ENCODE data around the gene EXOC6B. TPM values are rescaled to one million over a fixed set of nuclear protein-coding genes. Genes with fewer than 3 reads are reported as not detected.
A peak's percentile ranks its signal among the peaks of the same experiment; 100 is the strongest.
"Not testable (repeated sequence)": the region's sequence is repeated elsewhere in the genome, so short reads cannot be mapped to it uniquely, and the experiment has no call there.

Gene EXOC6B
- total RNA-seq, 1 donor = 40.2 TPM

DNA sequence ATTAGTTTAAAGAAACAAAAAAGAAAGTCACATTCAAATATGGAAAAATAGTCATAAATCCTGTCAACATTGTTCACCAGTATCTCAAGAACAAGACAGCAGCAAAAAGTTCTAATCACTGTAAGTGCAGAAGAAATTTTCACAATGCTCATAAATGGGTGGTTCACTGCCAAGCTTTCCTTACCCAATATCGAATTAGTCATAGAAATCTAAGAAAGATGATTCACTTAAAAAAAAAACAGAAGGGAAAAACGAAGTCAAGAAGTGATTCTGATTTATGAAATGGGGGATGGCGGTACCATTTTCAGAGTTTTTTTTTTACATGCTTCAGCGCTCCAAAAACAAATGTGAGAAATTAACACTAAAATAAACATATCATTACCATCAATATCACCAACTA is 156.7 kb downstream of the EXOC6B start:
- DNase-seq (ENCODE audit: low read depth) = peak; percentile 64
- no peak overlapping the region for H3K4me3 ChIP-seq (ENCODE audit: low read depth, low read length)
- TF ChIP-seq, protein P1, sequence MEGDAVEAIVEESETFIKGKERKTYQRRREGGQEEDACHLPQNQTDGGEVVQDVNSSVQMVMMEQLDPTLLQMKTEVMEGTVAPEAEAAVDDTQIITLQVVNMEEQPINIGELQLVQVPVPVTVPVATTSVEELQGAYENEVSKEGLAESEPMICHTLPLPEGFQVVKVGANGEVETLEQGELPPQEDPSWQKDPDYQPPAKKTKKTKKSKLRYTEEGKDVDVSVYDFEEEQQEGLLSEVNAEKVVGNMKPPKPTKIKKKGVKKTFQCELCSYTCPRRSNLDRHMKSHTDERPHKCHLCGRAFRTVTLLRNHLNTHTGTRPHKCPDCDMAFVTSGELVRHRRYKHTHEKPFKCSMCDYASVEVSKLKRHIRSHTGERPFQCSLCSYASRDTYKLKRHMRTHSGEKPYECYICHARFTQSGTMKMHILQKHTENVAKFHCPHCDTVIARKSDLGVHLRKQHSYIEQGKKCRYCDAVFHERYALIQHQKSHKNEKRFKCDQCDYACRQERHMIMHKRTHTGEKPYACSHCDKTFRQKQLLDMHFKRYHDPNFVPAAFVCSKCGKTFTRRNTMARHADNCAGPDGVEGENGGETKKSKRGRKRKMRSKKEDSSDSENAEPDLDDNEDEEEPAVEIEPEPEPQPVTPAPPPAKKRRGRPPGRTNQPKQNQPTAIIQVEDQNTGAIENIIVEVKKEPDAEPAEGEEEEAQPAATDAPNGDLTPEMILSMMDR (IDR thresholded peaks at IDR 0.05; ENCODE audit: insufficient read depth, low read depth, low read length) = no peak

DNA sequence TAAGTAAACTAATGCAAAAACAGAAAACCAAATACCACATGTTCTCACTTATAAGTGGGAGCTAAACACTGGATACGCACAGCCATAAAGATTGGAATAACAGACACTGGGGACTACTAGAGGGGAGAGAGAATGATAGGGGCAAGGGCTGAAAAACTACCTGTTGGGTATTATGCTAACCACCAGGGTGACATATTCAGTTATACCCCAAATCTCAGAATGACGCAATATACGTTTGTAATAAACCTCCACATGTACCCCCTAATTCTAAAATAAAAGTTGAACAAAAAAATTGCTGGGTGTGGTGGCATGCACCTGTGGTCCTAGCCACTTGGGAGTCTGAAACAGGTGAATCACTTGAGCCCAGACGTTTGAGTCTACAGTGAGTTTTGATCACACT is 157.2 kb downstream of the EXOC6B start:
- no peak overlapping the region for H3K4me3 ChIP-seq (ENCODE audit: low read depth, low read length)
- TF ChIP-seq, protein P1 (IDR thresholded peaks at IDR 0.05; ENCODE audit: insufficient read depth, low read depth, low read length) = no peak
- no peak for DNase-seq (ENCODE audit: low read depth)

DNA sequence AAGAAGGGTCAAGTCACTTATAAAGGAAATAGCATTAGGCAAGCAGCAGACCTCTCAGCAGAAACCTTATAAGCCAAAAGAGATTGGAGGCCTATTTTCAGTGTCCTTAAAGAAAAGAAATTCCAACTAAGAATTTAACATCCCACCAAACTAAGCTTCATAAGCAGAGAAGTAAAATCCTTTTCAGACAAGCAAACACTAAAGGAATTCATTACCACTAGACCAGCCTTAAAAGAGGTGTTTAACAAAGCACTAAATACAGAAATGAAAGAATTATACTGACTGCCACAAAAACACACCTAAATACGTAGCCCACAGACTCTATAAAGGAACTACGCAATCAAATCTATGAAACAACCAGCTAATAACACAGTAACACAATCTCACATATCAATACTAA is 160.4 kb downstream of the EXOC6B start:
- no peak overlapping the region for H3K4me3 ChIP-seq (ENCODE audit: low read depth, low read length)
- TF ChIP-seq, protein P1 (IDR thresholded peaks at IDR 0.05; ENCODE audit: insufficient read depth, low read depth, low read length) = no peak
- DNase-seq (ENCODE audit: low read depth) = no peak

DNA sequence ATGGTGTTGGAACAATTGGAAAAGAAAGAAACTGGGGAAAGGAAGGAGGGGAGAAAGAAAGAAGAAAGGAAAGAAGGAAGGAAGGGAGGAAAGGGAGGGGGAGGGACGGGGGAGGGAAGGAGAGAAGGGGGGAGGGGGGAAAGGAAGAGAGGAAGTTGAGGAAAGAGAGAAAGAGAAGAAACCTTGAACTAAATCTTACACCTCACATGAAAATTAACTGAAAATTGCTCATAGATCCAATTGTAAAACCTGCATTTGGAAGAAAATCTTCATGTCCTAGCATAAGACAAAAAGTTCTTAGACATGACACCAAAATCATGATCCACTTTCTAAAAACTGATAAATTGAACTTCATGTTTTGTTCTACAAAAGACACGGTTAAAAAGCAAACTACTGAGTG is 163.8 kb downstream of the EXOC6B start:
- no peak overlapping the region for H3K4me3 ChIP-seq (ENCODE audit: low read depth, low read length)
- TF ChIP-seq, protein P1 (IDR thresholded peaks at IDR 0.05; ENCODE audit: insufficient read depth, low read depth, low read length) = no peak

DNA sequence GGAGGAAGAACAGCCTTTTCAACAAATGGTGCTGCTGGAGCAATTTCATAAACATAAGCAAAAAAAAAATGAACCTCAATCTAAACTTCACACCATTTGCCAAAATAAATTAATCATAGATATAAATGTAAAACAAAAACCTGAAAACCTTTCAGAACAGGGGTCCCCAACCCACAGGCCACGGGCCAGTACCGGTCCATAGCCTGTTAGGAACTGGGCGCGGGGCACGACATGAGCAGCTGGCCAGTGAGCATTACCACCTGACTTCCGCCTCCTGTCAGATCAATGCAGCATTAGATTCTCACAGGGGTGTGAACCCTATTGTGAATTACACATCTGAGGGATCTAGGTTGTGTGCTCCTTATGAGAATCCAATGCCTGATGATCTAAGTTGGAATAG is 176.0 kb downstream of the EXOC6B start:
- TF ChIP-seq, protein P1 (IDR thresholded peaks at IDR 0.05; ENCODE audit: insufficient read depth, low read depth, low read length) = no peak
- H3K4me3 ChIP-seq (ENCODE audit: low read depth, low read length) = no peak overlapping the region
- DNase-seq (ENCODE audit: low read depth) = no peak

More for the DNA sequence above, 163.8 kb downstream of the EXOC6B start:
- no peak for DNase-seq (ENCODE audit: low read depth)

DNA sequence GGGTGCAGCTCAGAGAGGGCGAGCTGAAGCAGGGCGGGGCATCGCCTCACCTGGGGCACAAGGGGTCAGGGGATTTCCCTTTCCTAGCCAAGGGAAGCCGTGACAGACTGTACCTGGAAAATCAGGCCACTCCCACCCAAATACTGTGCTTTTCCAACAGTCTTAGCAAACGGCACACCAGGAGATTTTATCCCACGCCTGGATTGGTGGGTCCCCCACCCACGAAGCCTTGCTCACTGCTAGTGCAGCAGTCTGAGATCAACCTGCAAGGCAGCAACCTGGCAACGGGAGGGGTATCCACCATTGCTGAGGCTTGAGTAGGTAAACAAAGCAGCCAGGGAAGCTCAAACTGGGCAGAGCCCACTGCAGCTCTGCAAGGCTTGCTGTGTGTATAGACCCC is 184.6 kb downstream of the EXOC6B start:
- not testable (repeated sequence) for H3K4me3 ChIP-seq (ENCODE audit: low read depth, low read length); DNase-seq (ENCODE audit: low read depth)

DNA sequence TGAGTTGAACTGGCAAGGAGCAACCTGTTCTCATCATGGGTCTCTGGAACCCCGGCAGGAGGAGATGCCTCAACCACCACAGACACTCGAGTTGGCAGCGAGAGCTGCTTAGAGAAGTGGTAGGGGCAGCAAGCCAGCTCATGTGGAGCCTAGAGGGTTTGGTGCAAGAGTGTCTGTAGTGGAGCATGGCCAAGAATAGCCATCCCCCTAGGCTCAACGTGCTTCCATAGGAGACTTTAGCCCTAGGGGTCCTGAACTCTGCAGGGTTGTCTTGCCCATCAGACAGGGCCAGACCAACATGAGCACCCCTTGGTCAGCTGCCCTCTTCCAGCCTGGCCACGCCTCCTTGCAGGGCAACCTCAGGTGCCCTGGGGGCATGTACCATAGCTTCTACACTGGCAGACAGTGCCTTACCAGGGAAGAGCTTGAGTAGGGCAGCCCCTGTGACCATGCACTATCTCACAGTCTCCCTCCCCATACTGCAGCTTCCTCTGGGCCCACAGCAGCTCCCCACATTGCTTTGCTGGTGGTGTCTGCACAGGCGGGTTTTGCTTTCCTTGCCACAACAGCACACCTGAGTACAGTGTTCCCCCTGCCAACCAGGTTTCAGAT is 187.1 kb downstream of the EXOC6B start:
- H3K4me3 ChIP-seq (ENCODE audit: low read depth, low read length) = no peak overlapping the region
- no peak for DNase-seq (ENCODE audit: low read depth)
- TF ChIP-seq, protein P1 (IDR thresholded peaks at IDR 0.05; ENCODE audit: insufficient read depth, low read depth, low read length) = no peak
